ENCODE measurements around the gene TTLL12. TPM values are rescaled to one million over a fixed set of nuclear protein-coding genes. Genes with fewer than 3 reads are reported as not detected.

TTLL12 gene
- total RNA-seq, 1 donor from 2014 or later, result 53.7 TPM

DNA sequence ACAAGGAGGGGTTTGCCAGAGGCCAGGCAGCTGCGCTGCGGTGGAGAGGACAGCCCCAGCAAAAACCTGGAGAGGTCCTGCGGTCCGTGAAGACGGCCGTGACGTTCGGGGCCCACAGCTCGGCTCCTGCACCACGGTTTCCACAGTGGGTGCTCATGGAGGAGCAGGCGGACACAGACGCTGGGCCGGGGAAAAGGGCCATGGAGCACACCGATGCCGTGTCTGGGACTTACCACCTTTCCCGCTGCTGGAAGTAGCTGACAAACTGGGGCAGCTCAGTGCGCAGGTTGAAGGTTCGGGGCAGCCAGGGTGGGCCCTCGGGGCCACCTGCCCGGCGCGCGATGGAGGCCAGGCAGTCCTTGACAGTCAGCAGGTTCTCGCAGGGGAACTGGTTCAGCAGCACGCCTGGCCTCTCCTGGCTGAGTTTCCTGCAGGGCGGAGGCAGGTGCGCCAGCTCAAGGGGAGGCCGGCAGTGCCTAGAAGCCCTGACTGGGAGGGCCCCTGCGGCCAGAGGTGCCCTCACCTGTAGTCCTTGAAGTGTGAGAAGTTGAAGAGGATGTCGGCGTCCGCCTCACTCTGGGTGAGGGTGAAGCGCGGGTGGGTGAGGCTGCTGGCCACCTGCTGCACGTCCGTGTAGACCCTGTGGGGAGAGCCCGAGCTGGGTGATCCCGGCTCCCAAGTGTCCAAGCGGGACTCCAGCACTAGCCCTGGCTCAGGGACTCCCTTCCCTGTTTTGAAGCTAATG is 12.8 kb downstream of the TTLL12 start:
- peaks cover 56% of the 10 kb centered on the region for H3K36me3 ChIP-seq (ENCODE audit: control insufficient read depth, insufficient read depth, low read length)
- DNase-seq (ENCODE audit: low read depth) (no peak), FAIRE-seq (no peak)
- H3K4me3 ChIP-seq (ENCODE audit: low read depth, low read length), result no peak overlapping the region
- TF ChIP-seq, protein P1, sequence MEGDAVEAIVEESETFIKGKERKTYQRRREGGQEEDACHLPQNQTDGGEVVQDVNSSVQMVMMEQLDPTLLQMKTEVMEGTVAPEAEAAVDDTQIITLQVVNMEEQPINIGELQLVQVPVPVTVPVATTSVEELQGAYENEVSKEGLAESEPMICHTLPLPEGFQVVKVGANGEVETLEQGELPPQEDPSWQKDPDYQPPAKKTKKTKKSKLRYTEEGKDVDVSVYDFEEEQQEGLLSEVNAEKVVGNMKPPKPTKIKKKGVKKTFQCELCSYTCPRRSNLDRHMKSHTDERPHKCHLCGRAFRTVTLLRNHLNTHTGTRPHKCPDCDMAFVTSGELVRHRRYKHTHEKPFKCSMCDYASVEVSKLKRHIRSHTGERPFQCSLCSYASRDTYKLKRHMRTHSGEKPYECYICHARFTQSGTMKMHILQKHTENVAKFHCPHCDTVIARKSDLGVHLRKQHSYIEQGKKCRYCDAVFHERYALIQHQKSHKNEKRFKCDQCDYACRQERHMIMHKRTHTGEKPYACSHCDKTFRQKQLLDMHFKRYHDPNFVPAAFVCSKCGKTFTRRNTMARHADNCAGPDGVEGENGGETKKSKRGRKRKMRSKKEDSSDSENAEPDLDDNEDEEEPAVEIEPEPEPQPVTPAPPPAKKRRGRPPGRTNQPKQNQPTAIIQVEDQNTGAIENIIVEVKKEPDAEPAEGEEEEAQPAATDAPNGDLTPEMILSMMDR (IDR thresholded peaks at IDR 0.05; ENCODE audit: insufficient read depth, low read length, severe bottlenecking), result no peak
- no peaks in the 10 kb centered on the region for H3K27me3 ChIP-seq (ENCODE audit: control insufficient read depth, insufficient read depth, low read length)

DNA sequence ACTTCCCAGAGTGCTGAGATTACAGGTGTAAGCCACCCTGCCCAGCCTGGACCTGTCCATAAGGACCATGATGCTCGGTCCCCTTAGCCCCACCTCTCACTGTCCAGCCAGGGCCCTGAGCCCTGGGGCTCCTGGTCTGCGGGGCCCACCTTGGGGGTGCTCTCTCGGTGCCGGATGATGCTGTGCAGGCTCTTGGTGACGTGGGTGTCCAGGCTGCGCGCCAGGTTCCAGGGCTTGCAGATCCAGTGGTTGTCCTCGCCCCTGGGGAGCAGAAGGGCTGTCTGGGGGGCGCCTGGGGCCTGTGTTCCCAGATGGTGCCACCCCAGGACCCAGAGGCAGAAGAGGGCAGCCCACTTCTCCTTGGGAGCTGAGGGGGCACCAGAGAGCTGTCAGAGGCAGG is 13.4 kb downstream of the TTLL12 start:
- no peak for DNase-seq (ENCODE audit: low read depth)
- H3K36me3 ChIP-seq (ENCODE audit: control insufficient read depth, insufficient read depth, low read length), result peaks cover 54% of the 10 kb centered on the region
- TF ChIP-seq, protein P1 (IDR thresholded peaks at IDR 0.05; ENCODE audit: insufficient read depth, low read length, severe bottlenecking), result no peak
- H3K27me3 ChIP-seq (ENCODE audit: control insufficient read depth, insufficient read depth, low read length), result no peaks in the 10 kb centered on the region
- FAIRE-seq, result no peak
- H3K4me3 ChIP-seq (ENCODE audit: low read depth, low read length), result no peak overlapping the region

DNA sequence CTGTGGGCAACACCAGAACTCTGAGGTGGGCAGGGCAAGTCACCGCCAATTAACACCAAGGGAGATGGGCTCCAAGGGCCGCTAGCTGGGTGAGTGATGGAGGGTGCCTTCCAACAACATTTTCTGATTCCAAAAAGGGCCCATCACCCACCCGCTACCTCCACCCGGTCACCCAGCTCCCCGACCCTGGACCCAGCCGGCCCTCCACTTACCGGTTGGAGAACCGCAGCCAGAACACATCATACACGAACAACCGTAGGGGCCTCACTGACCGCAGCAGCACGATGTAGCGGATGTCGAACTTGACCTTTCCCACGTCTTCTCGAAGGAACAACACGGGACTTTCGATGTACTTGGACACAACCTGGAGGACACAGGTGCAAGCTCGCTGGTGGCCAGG is 14.7 kb downstream of the TTLL12 start:
- peaks cover 55% of the 10 kb centered on the region for H3K36me3 ChIP-seq (ENCODE audit: control insufficient read depth, insufficient read depth, low read length)
- TF ChIP-seq, protein P1 (IDR thresholded peaks at IDR 0.05; ENCODE audit: insufficient read depth, low read length, severe bottlenecking), result no peak
- H3K27me3 ChIP-seq (ENCODE audit: control insufficient read depth, insufficient read depth, low read length), result no peaks in the 10 kb centered on the region
- DNase-seq (ENCODE audit: low read depth), result no peak
- H3K4me3 ChIP-seq (ENCODE audit: low read depth, low read length), result no peak overlapping the region
- FAIRE-seq, result no peak

DNA sequence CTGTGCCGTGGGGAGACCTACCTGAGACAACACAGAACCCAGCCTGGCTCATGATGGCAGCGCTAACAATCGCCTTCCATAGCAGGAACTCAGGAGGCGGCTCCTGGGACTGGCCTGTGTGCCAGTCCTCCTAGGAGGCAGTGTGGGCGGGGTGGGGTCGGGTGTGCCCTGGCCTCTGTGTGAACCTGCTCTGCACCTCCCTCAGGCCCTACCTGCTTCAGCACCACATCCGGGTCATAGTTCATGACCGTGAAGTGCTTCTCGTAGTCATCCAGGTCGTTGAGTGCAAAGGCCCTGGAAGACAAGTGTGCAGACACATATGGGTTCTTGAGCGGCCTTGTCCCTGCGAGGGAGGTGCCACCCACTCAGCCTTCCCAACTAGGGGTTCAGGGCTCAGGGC is 15.3 kb downstream of the TTLL12 start:
- DNase-seq (ENCODE audit: low read depth), result no peak
- Histone ChIP-seq H3K36me3 (ENCODE audit: control insufficient read depth, insufficient read depth, low read length) (peaks cover 53% of the 10 kb centered on the region), H3K27me3 (ENCODE audit: control insufficient read depth, insufficient read depth, low read length) (no peaks in the 10 kb centered on the region), H3K4me3 (ENCODE audit: low read depth, low read length) (no peak overlapping the region)
- no peak for FAIRE-seq
- TF ChIP-seq, protein P1 (IDR thresholded peaks at IDR 0.05; ENCODE audit: insufficient read depth, low read length, severe bottlenecking), result no peak

DNA sequence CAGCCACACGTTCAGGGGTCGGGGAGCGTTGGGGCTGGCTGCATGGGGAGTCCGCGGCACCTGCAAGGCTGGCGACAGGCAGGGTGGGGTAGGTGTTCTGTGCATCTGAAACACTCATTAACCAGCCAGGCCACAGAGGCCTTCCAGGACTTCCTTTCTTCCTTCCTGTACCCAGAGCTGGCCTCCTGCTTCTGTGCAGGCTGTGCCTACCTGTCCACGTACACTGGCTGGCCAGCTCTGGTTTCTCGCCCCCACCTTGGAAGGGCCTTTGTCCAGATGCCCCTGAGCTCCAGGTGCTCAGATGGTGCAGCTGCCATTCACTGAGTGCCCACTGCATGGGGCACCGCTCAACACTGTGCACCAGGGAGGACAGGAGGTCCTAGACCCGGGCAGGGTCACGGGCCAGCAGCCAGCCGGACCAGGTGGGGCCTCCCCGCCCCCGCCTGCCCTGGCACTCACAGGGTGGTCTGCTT is 15.9 kb downstream of the TTLL12 start:
- Histone ChIP-seq H3K27me3 (ENCODE audit: control insufficient read depth, insufficient read depth, low read length) (no peaks in the 10 kb centered on the region), H3K36me3 (ENCODE audit: control insufficient read depth, insufficient read depth, low read length) (peaks cover 50% of the 10 kb centered on the region), H3K4me3 (ENCODE audit: low read depth, low read length) (no peak overlapping the region)
- TF ChIP-seq, protein P1 (IDR thresholded peaks at IDR 0.05; ENCODE audit: insufficient read depth, low read length, severe bottlenecking), result no peak
- DNase-seq (ENCODE audit: low read depth) (no peak), FAIRE-seq (no peak)

DNA sequence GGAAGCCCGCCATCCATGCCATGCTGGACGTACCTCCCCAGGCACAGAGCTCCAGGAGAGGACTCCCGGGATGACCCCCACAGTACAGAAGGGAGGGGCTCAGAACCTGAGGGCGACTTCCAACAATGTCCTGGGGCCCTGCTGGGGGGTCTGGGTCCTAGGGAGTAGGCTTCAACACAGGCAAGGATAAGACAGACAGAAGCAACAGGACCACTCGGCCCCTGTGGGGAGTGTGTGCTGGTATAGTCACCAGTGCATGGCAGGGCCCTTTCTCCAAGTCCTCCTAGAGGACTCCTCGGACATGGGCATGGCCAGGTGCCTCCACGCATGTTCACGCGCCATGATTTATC is 16.8 kb downstream of the TTLL12 start:
- H3K4me3 ChIP-seq (ENCODE audit: low read depth, low read length), result no peak overlapping the region
- FAIRE-seq (peak; percentile 40), DNase-seq (ENCODE audit: low read depth) (no peak)
- H3K36me3 ChIP-seq (ENCODE audit: control insufficient read depth, insufficient read depth, low read length), result peaks cover 48% of the 10 kb centered on the region
- H3K27me3 ChIP-seq (ENCODE audit: control insufficient read depth, insufficient read depth, low read length), result no peaks in the 10 kb centered on the region
- TF ChIP-seq, protein P1 (IDR thresholded peaks at IDR 0.05; ENCODE audit: insufficient read depth, low read length, severe bottlenecking), result no peak

Measured in bronchial epithelial cell (primary cell).